K562 (cell line): ENCODE data around the gene CMBL. TPM values are rescaled to one million over a fixed set of nuclear protein-coding genes. Genes with fewer than 3 reads are reported as not detected.
A peak's percentile ranks its signal among the peaks of the same experiment; 100 is the strongest.

Experiments
- BRF2 ChIP-seq: IDR thresholded peaks from 3 replicates; pipeline ENCODE4 v1.6.1; 2011; ENCODE audit warnings: borderline replicate concordance, mild to moderate bottlenecking; ENCODE audit not compliant: insufficient read length, insufficient read depth
- E2F5 ChIP-seq: sonication (generic); formaldehyde crosslinking; IDR thresholded peaks from 2 replicates; pipeline ENCODE4 v1.8.0; 2022; ENCODE audit warnings: mild to moderate bottlenecking, missing genetic modification reagents
- FOXP1 ChIP-seq: sonication (generic); formaldehyde crosslinking; IDR thresholded peaks from 2 replicates; pipeline ENCODE4 v1.8.0; 2022; ENCODE audit warnings: mild to moderate bottlenecking, missing genetic modification reagents
- HBP1 ChIP-seq: fragments of 450-650 bp; formaldehyde crosslinking; IDR thresholded peaks from 2 replicates; pipeline ENCODE4 v1.4.0; 2022; ENCODE audit warnings: missing genetic modification characterization
- HIVEP1 ChIP-seq: fragments of 250-450 bp; sonication (Bioruptor Pico); IDR thresholded peaks from 2 replicates; pipeline ENCODE4 v1.4.0; 2020; ENCODE audit warnings: mild to moderate bottlenecking
- HNRNPL ChIP-seq: fragments of 200-400 bp; formaldehyde crosslinking; IDR thresholded peaks from 2 replicates; pipeline ENCODE4 v1.6.1; 2017; ENCODE audit warnings: low read depth, mild to moderate bottlenecking, low read length
- ILF3 ChIP-seq: fragments of 450-650 bp; IDR thresholded peaks from 2 replicates; pipeline ENCODE4 v1.6.1; 2018; ENCODE audit warnings: antibody characterized with exemption, mild to moderate bottlenecking, moderate library complexity, borderline replicate concordance
- KAT8 ChIP-seq: fragments of 450-650 bp; IDR thresholded peaks from 2 replicates; pipeline ENCODE4 v1.6.1; 2016; ENCODE audit warnings: low read depth, mild to moderate bottlenecking
- MBD2 ChIP-seq: sonication (generic); IDR thresholded peaks from 2 replicates; pipeline ENCODE4 v1.6.1; 2016; ENCODE audit warnings: low read depth, borderline replicate concordance
- MITF ChIP-seq: IDR thresholded peaks from 2 replicates; pipeline ENCODE4 v1.6.1; 2014; ENCODE audit warnings: antibody characterized with exemption
- PCBP1 ChIP-seq: fragments of 200-400 bp; formaldehyde crosslinking; IDR thresholded peaks from 2 replicates; pipeline ENCODE4 v1.6.1; 2018; ENCODE audit warnings: mild to moderate bottlenecking, low read depth, low read length; ENCODE audit not compliant: poor library complexity, severe bottlenecking
- PHF21A ChIP-seq: fragments of 450-650 bp; IDR thresholded peaks from 2 replicates; pipeline ENCODE4 v1.6.1; 2017; ENCODE audit warnings: low read depth, borderline replicate concordance
- PRMT5 ChIP-seq: sonication (generic); formaldehyde crosslinking; IDR thresholded peaks from 2 replicates; pipeline ENCODE4 v1.5.0; 2020; ENCODE audit warnings: missing genetic modification reagents
- SIN3B ChIP-seq: fragments of 450-650 bp; IDR thresholded peaks from 2 replicates; pipeline ENCODE4 v1.6.1; 2017; ENCODE audit warnings: low read depth, mild to moderate bottlenecking, moderate library complexity
- SMARCA4 ChIP-seq: fragments of 450-650 bp; IDR thresholded peaks from 2 replicates; pipeline ENCODE4 v1.6.1; 2016
- SRF ChIP-seq, 2 experiments: fragments of 250-450, 450-650 bp in 1 of 2; sonication (Bioruptor Pico) in 1 of 2; sonication (generic) in 1 of 2; formaldehyde crosslinking; IDR thresholded peaks; 2 replicates each; pipeline versions ENCODE4 v1.5.0 to v1.5.1; 2020 to 2022; ENCODE audit warnings: mild to moderate bottlenecking in 1 of 2, missing genetic modification reagents in 1 of 2
- THAP7 ChIP-seq: fragments of 250-450 bp; sonication (Bioruptor Pico); IDR thresholded peaks from 2 replicates; pipeline ENCODE4 v1.5.0; 2021
- ZBTB12 ChIP-seq: fragments of 250-450 bp; sonication (Bioruptor Pico); IDR thresholded peaks from 2 replicates; pipeline ENCODE4 v1.4.0; 2020
- ZNF12 ChIP-seq: sonication (generic); formaldehyde crosslinking; IDR thresholded peaks from 2 replicates; pipeline ENCODE4 v1.4.0; 2020; ENCODE audit warnings: mild to moderate bottlenecking, missing genetic modification reagents
- ZNF217 ChIP-seq: sonication (generic); formaldehyde crosslinking; IDR thresholded peaks from 2 replicates; pipeline ENCODE4 v1.8.0; 2022; ENCODE audit warnings: mild to moderate bottlenecking, missing genetic modification reagents
- ZNF444 ChIP-seq: fragments of 250-450 bp; sonication (Bioruptor Pico); IDR thresholded peaks from 2 replicates; pipeline ENCODE4 v1.4.0; 2020; ENCODE audit warnings: mild to moderate bottlenecking, moderate library complexity
- ZNF644 ChIP-seq: fragments of 200-800 bp; sonication (Bioruptor generic); IDR thresholded peaks from 2 replicates; pipeline ENCODE4 v1.6.1; 2016; ENCODE audit warnings: low read depth, missing genetic modification characterization, missing compliant biosample characterization
- ZNF764 ChIP-seq: fragments of 250-450 bp; sonication (Bioruptor Pico); IDR thresholded peaks from 2 replicates; pipeline ENCODE4 v1.4.0; 2020; ENCODE audit warnings: low read depth, mild to moderate bottlenecking, moderate library complexity
- ZSCAN29 ChIP-seq: fragments of 450-650 bp; IDR thresholded peaks from 2 replicates; pipeline ENCODE4 v1.6.1; 2017
- polyA plus RNA-seq, 8 experiments: library from polyadenylated mRNA; depleted of rRNA in 4 of 8; stranded (reverse) in 5 of 8; unstranded in 3 of 8; fragments of >200 nt; fragmentation: Nextera tagmentation in 2 of 8; fragmentation: Illumina TruSeq in 1 of 8; extraction: Ambion mirVana in 2 of 8; extraction: Trizol in 1 of 8; gene quantifications; 2 replicates each; pipeline versions ENCODE4 v1.2.1 to v1.2.3, GENCODE V29; 2011 to 2014; ENCODE audit warnings: inconsistent platforms in 1 of 8, missing spikeins in 1 of 8
- total RNA-seq, 7 experiments: library from RNA; depleted of rRNA in 6 of 7; stranded (reverse); fragments of >200 nt in 6 of 7; fragmentation: Illumina TruSeq in 2 of 7; extraction: Trizol in 2 of 7; gene quantifications; 2 replicates each; pipeline versions ENCODE4 v1.2.1 to v1.2.3, GENCODE V29; 2011 to 2021; ENCODE audit warnings: low replicate concordance in 1 of 7

The CMBL gene
- total and polyA plus RNA-seq, 9 of the 15 experiments (the other 6 are each of a cell fraction or from before 2014, with no cell fraction given), result 22.6 to 192 (median 71.1) TPM

- TF ChIP-seq ILF3 (no peak), ZSCAN29 (no peak), PCBP1 (no peak), ZNF764 (no peak), SMARCA4 (peak; percentile 93), PRMT5 (CRISPR knock-in tag) (no peak), SRF (CRISPR knock-in tag; IDR thresholded peaks at IDR 0.05) (no peak), BRF2 (no peak), MBD2 (no peak), ZNF217 (no peak), THAP7 (CRISPR knock-in tag) (no peak), ZNF12 (no peak), HIVEP1 (CRISPR knock-in tag) (no peak), SIN3B (no peak), FOXP1 (CRISPR knock-in tag) (0 out of 2 replicates have a peak, but pooled peaks have one; percentile 57), HBP1 (no peak), PHF21A (no peak), ZNF644 (no peak), KAT8 (no peak), MITF (no peak), E2F5 (CRISPR knock-in tag) (no peak), ZBTB12 (CRISPR knock-in tag) (no peak; the same call in 1 of the 2 replicates), ZNF444 (CRISPR knock-in tag) (no peak), HNRNPL (no peak)
Measured at GRCh38 chr5:10319202-10319851, 11.6 kb upstream of the CMBL start (continued).
